Neural progenitor cell (in vitro differentiated cells): ENCODE results near the gene UPB1. TPM values are rescaled to one million over a fixed set of nuclear protein-coding genes. Genes with fewer than 3 reads are reported as not detected.

ENCODE experiments used
- DNase-seq: peaks from one replicate; pipeline ENCODE4 v3.0.0-alpha.2; 2016; ENCODE audit warnings: low spot score
- H2AFZ ChIP-seq: fragments of 200-600 bp; sonication (generic); replicated peaks from 2 replicates; pipeline ENCODE4 v1.6.1; 2016; ENCODE audit warnings: antibody characterized with exemption
- H3F3A ChIP-seq: fragments of 200-600 bp; sonication (generic); 2 replicates; pipeline ENCODE4 v1.6.1; 2016; ENCODE audit warnings: antibody characterized with exemption, low read depth
- H3K27ac ChIP-seq: fragments of 200-600 bp; sonication (generic); 2 replicates; pipeline ENCODE4 v1.5.1; 2016; ENCODE audit warnings: mild to moderate bottlenecking
- H3K27me3 ChIP-seq: fragments of 200-600 bp; sonication (generic); 2 replicates; pipeline ENCODE4 v1.6.1; 2016; ENCODE audit warnings: mild to moderate bottlenecking, moderate library complexity
- H3K36me3 ChIP-seq: fragments of 200-600 bp; sonication (generic); 2 replicates; pipeline ENCODE4 v1.5.1; 2016
- H3K4me1 ChIP-seq: fragments of 200-600 bp; sonication (generic); 2 replicates; pipeline ENCODE4 v1.6.1; 2016; ENCODE audit warnings: mixed run types
- H3K4me2 ChIP-seq: fragments of 200-600 bp; sonication (generic); 2 replicates; pipeline ENCODE4 v1.6.1; 2016
- H3K4me3 ChIP-seq: fragments of 200-600 bp; sonication (generic); 2 replicates; pipeline ENCODE4 v1.5.1; 2016
- H3K79me2 ChIP-seq: fragments of 200-600 bp; sonication (generic); 2 replicates; pipeline ENCODE4 v1.6.1; 2016; ENCODE audit warnings: low read depth
- H3K9ac ChIP-seq: fragments of 200-600 bp; sonication (generic); 2 replicates; pipeline ENCODE4 v1.6.1; 2016
- H3K9me3 ChIP-seq: fragments of 200-600 bp; sonication (generic); 2 replicates; pipeline ENCODE4 v1.5.1; 2016; ENCODE audit warnings: low read depth
- H4K20me1 ChIP-seq: fragments of 200-600 bp; sonication (generic); 2 replicates; pipeline ENCODE4 v1.6.1; 2016; ENCODE audit warnings: low read depth
- H3K27ac Mint-ChIP-seq: 3 replicates; pipeline ENCODE4 v1.8.0; 2021; ENCODE audit warnings: mixed read lengths
- H3K27me3 Mint-ChIP-seq: 2 replicates; pipeline ENCODE4 v1.8.0; 2022; ENCODE audit warnings: low read depth, mild to moderate bottlenecking, inconsistent platforms, moderate library complexity, mixed read lengths; ENCODE audit not compliant: insufficient read depth
- H3K36me3 Mint-ChIP-seq: 3 replicates; pipeline ENCODE4 v1.8.0; 2021; ENCODE audit warnings: mixed read lengths
- H3K4me1 Mint-ChIP-seq: 3 replicates; pipeline ENCODE4 v1.8.0; 2021; ENCODE audit warnings: mixed read lengths
- H3K4me3 Mint-ChIP-seq: 3 replicates; pipeline ENCODE4 v1.8.0; 2021; ENCODE audit warnings: mild to moderate bottlenecking, moderate library complexity, mixed read lengths
- H3K9me3 Mint-ChIP-seq: 3 replicates; pipeline ENCODE4 v1.8.0; 2020; ENCODE audit warnings: mixed read lengths
- CTCF ChIP-seq: fragments of 200-600 bp; sonication (generic); IDR thresholded peaks from 2 replicates; pipeline ENCODE4 v1.5.1; 2017; ENCODE audit warnings: antibody characterized with exemption, mild to moderate bottlenecking
- EZH2 ChIP-seq: fragments of 200-600 bp; sonication (generic); IDR thresholded peaks from 2 replicates; pipeline ENCODE4 v1.6.1; 2017; ENCODE audit warnings: antibody characterized with exemption, mild to moderate bottlenecking, moderate library complexity
- EZH2phosphoT487 ChIP-seq: fragments of 200-600 bp; sonication (generic); IDR thresholded peaks from 2 replicates; pipeline ENCODE4 v1.6.1; 2017; ENCODE audit warnings: antibody characterized with exemption
- total RNA-seq: library from RNA; depleted of rRNA; stranded (reverse); fragments of >200 nt; gene quantifications from 2 replicates; pipeline ENCODE4 v1.2.3, GENCODE V29; 2015; ENCODE audit warnings: low replicate concordance

Gene UPB1
- total RNA-seq, 1 donor from 2014 or later = 0.17 TPM

DNA sequence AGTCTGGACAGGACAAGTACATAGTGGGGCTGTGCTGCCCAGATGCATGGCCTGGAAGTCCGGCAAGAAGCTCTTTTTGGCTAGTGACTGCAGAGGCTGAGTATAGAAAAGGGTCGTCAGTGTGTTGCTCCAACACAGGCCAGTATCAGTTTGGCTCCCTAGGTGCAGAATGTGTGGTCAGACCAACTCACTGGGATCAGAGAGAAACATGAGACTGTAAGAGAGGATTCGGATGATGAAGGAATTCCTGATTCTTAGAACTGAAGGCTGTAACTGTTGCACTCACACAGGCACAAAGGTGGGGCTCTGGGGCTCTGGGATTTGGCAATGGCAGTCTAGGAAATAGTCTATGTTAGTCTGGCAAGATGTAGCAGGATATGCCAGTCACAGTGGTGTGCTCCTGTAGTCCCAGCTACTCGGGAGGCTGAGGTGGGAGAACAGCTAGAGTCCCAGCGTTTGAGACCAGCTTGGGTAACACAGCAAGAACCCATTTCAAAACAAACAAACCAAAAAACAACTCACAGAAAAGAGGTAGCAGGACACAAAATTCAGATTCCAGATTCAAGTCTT, 11.1 kb upstream of the UPB1 start:
- Mint-ChIP-seq H3K27me3 (peaks cover 3% of the 10 kb centered on the region), H3K4me1 (peaks cover 4% of the 10 kb centered on the region), H3K4me3 (no peak overlapping the region), H3K9me3 (no peaks in the 10 kb centered on the region), H3K27ac (no peak overlapping the region), H3K36me3 (no peaks in the 10 kb centered on the region)
- Histone ChIP-seq H3K4me3 (no peak overlapping the region), H3K9ac (no peak overlapping the region), H3K27me3 (no peaks in the 10 kb centered on the region), H3K36me3 (no peaks in the 10 kb centered on the region), H2AFZ (peak overlapping the region; percentile 45), H3K79me2 (no peaks in the 10 kb centered on the region), H3K4me2 (no peak overlapping the region), H3K9me3 (no peaks in the 10 kb centered on the region), H3F3A (no peaks in the 10 kb centered on the region), H3K4me1 (no peaks in the 10 kb centered on the region), H4K20me1 (no peaks in the 10 kb centered on the region), H3K27ac (no peak overlapping the region)
- DNase-seq = no peak
- no peak for TF ChIP-seq EZH2

DNA sequence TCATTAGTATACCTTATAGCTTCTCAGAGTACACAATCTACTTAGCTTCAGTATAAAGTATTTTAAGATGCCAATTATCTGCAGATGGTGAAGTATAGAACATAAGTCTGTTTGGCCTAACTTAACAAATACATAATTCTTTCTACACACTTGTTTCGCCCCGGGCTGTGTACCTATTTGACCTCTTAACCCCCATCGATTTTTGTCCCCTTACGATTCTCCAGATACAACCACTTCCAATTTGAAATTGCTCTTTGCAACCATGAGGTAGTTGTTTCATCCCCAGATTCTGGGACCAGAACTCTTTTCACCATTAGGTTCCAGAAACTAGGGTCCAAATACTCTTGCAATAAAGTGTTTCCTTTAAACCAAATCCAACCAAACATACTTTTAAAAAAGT, 10.0 kb upstream of the UPB1 start:
- H3K9ac ChIP-seq = no peak overlapping the region
- H3K27me3 Mint-ChIP-seq = peaks cover 3% of the 10 kb centered on the region
- no peak overlapping the region for H3K27ac Mint-ChIP-seq
- no peaks in the 10 kb centered on the region for H3K27me3 ChIP-seq
- no peak for TF ChIP-seq EZH2phosphoT487
- TF ChIP-seq EZH2 = no peak
- no peak for TF ChIP-seq CTCF
- H4K20me1 ChIP-seq = no peaks in the 10 kb centered on the region
- H3F3A ChIP-seq = no peaks in the 10 kb centered on the region
- peaks cover 4% of the 10 kb centered on the region for H3K4me1 Mint-ChIP-seq
- no peaks in the 10 kb centered on the region for H3K9me3 Mint-ChIP-seq
- no peak overlapping the region for H2AFZ ChIP-seq
- H3K4me2 ChIP-seq = no peak overlapping the region
- H3K9me3 ChIP-seq = no peaks in the 10 kb centered on the region
- no peaks in the 10 kb centered on the region for H3K4me1 ChIP-seq
- no peak overlapping the region for H3K4me3 ChIP-seq
- no peaks in the 10 kb centered on the region for H3K36me3 Mint-ChIP-seq
- H3K27ac ChIP-seq = no peak overlapping the region
- no peak overlapping the region for H3K4me3 Mint-ChIP-seq
- DNase-seq = no peak
- H3K79me2 ChIP-seq = no peaks in the 10 kb centered on the region
- no peaks in the 10 kb centered on the region for H3K36me3 ChIP-seq

DNA sequence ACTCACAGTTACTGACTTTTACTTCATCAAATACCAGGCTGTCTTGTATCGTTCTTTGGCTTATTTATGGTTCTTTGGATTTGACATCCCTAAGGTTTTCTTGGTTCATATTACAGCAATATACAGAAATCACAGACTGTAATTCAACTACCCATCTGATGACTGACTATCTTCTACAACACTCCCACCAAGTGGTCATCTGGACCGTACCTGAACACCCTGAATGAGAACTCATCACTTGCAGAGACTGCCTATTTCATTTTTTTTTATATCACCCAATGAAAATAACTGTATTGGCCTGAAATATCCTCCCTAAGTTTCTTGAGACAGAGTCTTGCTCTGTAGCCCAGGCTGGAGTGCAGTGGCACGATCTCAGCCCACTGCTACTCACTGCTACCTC, 9.5 kb upstream of the UPB1 start:
- Histone ChIP-seq H3K4me1 (no peaks in the 10 kb centered on the region), H3K4me2 (no peak overlapping the region), H3K9ac (no peak overlapping the region), H3K27ac (no peak overlapping the region), H3K4me3 (no peak overlapping the region), H3F3A (no peaks in the 10 kb centered on the region), H2AFZ (no peak overlapping the region), H3K27me3 (no peaks in the 10 kb centered on the region), H3K9me3 (no peaks in the 10 kb centered on the region), H3K79me2 (no peaks in the 10 kb centered on the region), H3K36me3 (no peaks in the 10 kb centered on the region), H4K20me1 (no peaks in the 10 kb centered on the region)
- Mint-ChIP-seq H3K9me3 (no peaks in the 10 kb centered on the region), H3K4me3 (no peak overlapping the region), H3K27ac (no peak overlapping the region), H3K27me3 (peaks cover 3% of the 10 kb centered on the region), H3K4me1 (peaks cover 4% of the 10 kb centered on the region), H3K36me3 (no peaks in the 10 kb centered on the region)
- DNase-seq = no peak
- TF ChIP-seq EZH2phosphoT487 (no peak), CTCF (peak; percentile 19)

- H4K20me1 ChIP-seq = no peaks in the 10 kb centered on the region
- no peak for TF ChIP-seq EZH2phosphoT487
- no peak for TF ChIP-seq CTCF
- no peak for TF ChIP-seq EZH2
- H2AFZ ChIP-seq = no peak overlapping the region
- H3K4me1 Mint-ChIP-seq = peaks cover 4% of the 10 kb centered on the region
- no peaks in the 10 kb centered on the region for H3K4me1 ChIP-seq
- no peaks in the 10 kb centered on the region for H3K36me3 Mint-ChIP-seq
- no peak overlapping the region for H3K27ac Mint-ChIP-seq
- no peaks in the 10 kb centered on the region for H3F3A ChIP-seq
- H3K27ac ChIP-seq = no peak overlapping the region
- no peaks in the 10 kb centered on the region for H3K9me3 Mint-ChIP-seq
- no peak for DNase-seq
- H3K9me3 ChIP-seq = no peaks in the 10 kb centered on the region
- H3K9ac ChIP-seq = no peak overlapping the region
- H3K36me3 ChIP-seq = no peaks in the 10 kb centered on the region
- no peak overlapping the region for H3K4me2 ChIP-seq
- H3K4me3 Mint-ChIP-seq = no peak overlapping the region
- no peaks in the 10 kb centered on the region for H3K79me2 ChIP-seq
- H3K27me3 Mint-ChIP-seq = peaks cover 3% of the 10 kb centered on the region
- peaks cover 6% of the 10 kb centered on the region for H3K27me3 ChIP-seq
- no peak overlapping the region for H3K4me3 ChIP-seq
These were observed 8.6 kb upstream of the UPB1 start for GRCh38 chr22:24486501-24486921.
